SU-DHL-6 (cell line): ENCODE results near the gene PCDHGC5.

Experiments
- CTCF ChIP-seq: fragments of 200-600 bp; sonication (generic); IDR thresholded peaks from one replicate; pipeline ENCODE4 v1.5.1; 2017; ENCODE audit warnings: antibody characterized with exemption, mild to moderate bottlenecking, low read length, moderate library complexity; ENCODE audit not compliant: insufficient read depth, poor library complexity, severe bottlenecking
- EZH2phosphoT487 ChIP-seq: fragments of 200-600 bp; sonication (generic), shearing (Covaris generic); conservative IDR thresholded peaks from 2 replicates; pipeline ENCODE4 v1.6.1; 2018; ENCODE audit warnings: mild to moderate bottlenecking, antibody characterized with exemption, low read length, moderate library complexity, mixed read lengths

- TF ChIP-seq CTCF = no peak
- TF ChIP-seq EZH2phosphoT487 = no peak
These were observed 33.4 kb downstream of the PCDHGC5 start for GRCh38 chr5:141522301-141522700.
